ENCODE results near the gene TC2N.
"Not testable (repeated sequence)": the region's sequence is repeated elsewhere in the genome, so short reads cannot be mapped to it uniquely, and the experiment has no call there.

Gene TC2N

DNA sequence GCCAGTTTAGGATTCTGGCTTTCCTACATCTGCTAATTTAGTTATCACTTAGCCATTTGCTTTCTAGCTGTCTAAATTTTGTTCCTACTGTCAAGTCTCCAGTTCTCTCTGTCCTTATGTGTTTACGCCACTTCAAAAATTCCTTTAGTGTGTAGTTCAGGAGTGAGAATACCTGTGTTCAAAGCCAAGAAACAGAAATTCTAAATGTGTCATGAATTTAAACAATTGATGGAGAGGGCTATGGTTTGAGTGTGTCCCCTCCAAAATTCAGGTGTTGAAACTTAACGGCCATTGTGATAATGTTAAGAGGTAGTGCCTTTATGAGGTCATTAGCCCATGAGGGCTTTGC, 124.1 kb downstream of the TC2N start:
- no peak for TF ChIP-seq CTCF (conservative IDR thresholded peaks at IDR 0.05; ENCODE audit: low read depth)
- CTCF ChIA-PET, result no interaction called here
- H3K27ac ChIP-seq, result no peak overlapping the region
- POLR2A ChIA-PET (ENCODE audit: low non-redundant PET), result no interaction called here
- DNase-seq (ENCODE audit: low spot score), result no peak

DNA sequence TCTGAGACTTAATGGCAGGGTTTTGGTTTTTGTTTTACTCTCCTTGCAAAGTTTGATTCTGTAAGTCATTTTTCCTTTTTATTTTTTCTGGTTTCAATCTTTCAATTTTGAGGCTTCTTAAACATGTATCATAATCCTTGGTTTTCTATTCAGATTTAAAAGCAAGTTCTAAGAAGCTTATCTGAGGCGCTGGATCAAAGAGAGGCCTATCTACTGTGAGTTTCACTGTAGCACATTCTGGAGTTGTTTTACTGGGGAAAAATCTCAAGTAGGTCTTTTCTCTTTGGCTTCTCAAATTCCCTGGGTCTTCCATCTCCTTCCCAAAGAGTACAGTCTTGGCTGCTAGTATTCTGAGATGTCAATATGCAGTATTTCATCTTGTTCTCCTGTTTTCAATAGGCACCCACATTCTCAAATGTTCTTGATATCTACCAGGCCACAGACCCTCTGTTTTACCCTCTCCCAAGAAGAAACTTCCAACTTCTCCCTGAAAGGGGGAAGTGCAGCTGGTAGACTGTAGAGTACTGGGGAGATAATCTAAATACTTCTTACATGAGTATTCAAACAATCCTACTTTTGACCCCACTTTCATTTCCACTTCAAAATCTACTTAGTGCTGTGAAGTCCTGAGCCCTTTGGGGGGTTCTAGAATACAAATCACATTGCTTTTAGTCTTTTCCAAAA, 124.6 kb downstream of the TC2N start:
- ChIA-PET CTCF (interaction anchor here (0.8 kb wide), 1 partner anchor 982 kb away, joined by 3 read pairs; no protein-coding TSS in a partner anchor), POLR2A (ENCODE audit: low non-redundant PET) (no interaction called here)
- no peak for DNase-seq (ENCODE audit: low spot score)
- no peak for TF ChIP-seq CTCF (conservative IDR thresholded peaks at IDR 0.05; ENCODE audit: low read depth)
- H3K27ac ChIP-seq, result no peak overlapping the region

GRCh38 chr14:91739867-91740266, 127.5 kb downstream of the TC2N start:
- DNase-seq (ENCODE audit: low spot score); CTCF ChIA-PET; POLR2A ChIA-PET (ENCODE audit: low non-redundant PET); H3K27ac ChIP-seq: not testable (repeated sequence)

DNA sequence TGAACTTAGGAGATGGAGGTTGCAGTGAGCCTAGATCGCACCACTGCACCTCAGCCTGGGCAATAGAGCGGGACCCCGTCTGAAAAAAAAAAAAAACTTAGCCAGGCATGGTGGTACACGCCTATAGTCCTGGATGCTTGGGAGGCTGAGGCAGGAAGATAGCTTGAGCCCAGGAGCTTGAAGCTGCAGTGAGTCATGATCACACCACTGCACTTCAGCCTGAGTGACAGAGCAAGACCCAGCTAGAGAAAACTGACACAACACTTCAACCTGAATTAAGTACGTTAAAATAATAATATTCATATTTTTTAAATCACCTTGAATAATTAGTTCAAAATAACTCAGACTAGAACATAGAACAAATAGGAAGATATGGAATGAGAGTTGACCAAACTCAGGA, 129.7 kb downstream of the TC2N start:
- ChIA-PET CTCF (interaction anchor here (0.5 to 0.7 kb wide), 4 partner anchors 33 to 229 kb away, joined by 3 to 5 read pairs (median 3); no protein-coding TSS in a partner anchor), POLR2A (ENCODE audit: low non-redundant PET) (no interaction called here)
- DNase-seq (ENCODE audit: low spot score), result no peak
- no peak overlapping the region for H3K27ac ChIP-seq
- TF ChIP-seq CTCF (conservative IDR thresholded peaks at IDR 0.05; ENCODE audit: low read depth), result no peak

GRCh38 chr14:91732859-91733477, 134.4 kb downstream of the TC2N start:
- TF ChIP-seq CTCF (conservative IDR thresholded peaks at IDR 0.05; ENCODE audit: low read depth), result no peak
- CTCF ChIA-PET, result interaction anchor here (0.6 kb wide), 1 partner anchor 88 kb away, joined by 3 read pairs; no protein-coding TSS in a partner anchor
- DNase-seq (ENCODE audit: low spot score), result no peak
- POLR2A ChIA-PET (ENCODE audit: low non-redundant PET), result no interaction called here
- H3K27ac ChIP-seq, result no peak overlapping the region

- CTCF ChIA-PET, result no interaction called here
- POLR2A ChIA-PET (ENCODE audit: low non-redundant PET), result no interaction called here
- TF ChIP-seq CTCF (conservative IDR thresholded peaks at IDR 0.05; ENCODE audit: low read depth), result no peak
- no peak for DNase-seq (ENCODE audit: low spot score)
- no peak overlapping the region for H3K27ac ChIP-seq
Measured at GRCh38 chr14:91732439-91732838, 134.9 kb downstream of the TC2N start.

DNA sequence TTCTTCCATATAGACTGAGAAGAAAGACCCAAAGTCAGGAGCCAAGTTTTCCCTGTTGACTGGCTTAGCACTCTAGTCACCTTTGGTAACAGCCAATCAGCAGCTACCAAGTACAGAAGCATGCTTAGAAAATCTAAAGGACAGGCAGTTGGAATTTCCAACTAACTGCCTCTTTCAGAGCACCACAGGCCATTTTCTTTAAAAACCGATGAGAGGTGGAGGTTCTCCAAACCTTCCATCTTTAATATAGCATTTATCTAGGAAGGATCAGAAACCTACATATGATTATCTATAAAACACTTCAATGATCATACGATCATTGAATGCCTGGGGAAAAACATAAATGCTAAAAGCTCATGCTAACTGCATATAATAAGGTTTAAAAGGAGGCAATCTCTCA, 135.3 kb downstream of the TC2N start, which contains the start of gene CATSPERB:
CATSPERB (minus strand) TSS at position 101 of the 400 bp plus-strand sequence. CDS start 2,607 bp downstream, outside the sequence.
- no peak for TF ChIP-seq CTCF (conservative IDR thresholded peaks at IDR 0.05; ENCODE audit: low read depth)
- DNase-seq (ENCODE audit: low spot score), result no peak
- ChIA-PET POLR2A (ENCODE audit: low non-redundant PET) (no interaction called here), CTCF (no interaction called here)
- no peak within 1 kb of the TSS for H3K27ac ChIP-seq

All from RWPE1 (cell line).